Measurements from ENCODE around the gene VPS13D.

The VPS13D gene

GRCh38 chr1:12451560-12451900, 221.7 kb downstream of the VPS13D start:
- Histone ChIP-seq H3K4me1 (ENCODE audit: insufficient read depth, low read length) (peaks cover 42% of the 10 kb centered on the region), H3K27me3 (ENCODE audit: insufficient read depth, low read length, poor library complexity) (no peaks in the 10 kb centered on the region)

DNA sequence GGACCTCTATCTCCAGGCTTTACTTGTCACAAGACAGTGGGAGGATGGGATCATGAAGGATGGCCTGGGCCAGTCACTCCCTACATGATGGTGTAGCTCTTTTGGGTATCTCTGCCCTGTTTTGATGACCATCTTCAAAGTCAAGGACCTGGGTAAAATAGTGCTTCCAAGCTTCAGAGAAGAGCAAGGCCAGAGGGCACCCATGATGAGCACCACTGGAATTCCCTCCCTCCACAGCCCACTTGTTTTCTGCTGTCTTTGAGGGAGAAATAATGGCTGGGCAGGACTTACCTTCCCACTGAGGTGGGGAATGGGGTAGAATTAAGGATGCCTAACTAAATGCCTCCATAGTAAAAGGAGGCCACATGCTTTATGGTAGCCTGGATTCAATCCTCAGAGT, 222.4 kb downstream of the VPS13D start:
- Histone ChIP-seq H3K36me3 (ENCODE audit: insufficient read depth, low read length) (peaks cover 12% of the 10 kb centered on the region), H3K4me3 (ENCODE audit: low read depth in 1 of 2, low read length in 2 of 2) (no peak overlapping the region), H3K79me2 (ENCODE audit: insufficient read depth, low read length) (no peaks in the 10 kb centered on the region), H3K9me3 (ENCODE audit: insufficient read depth, low read length, severe bottlenecking) (no peaks in the 10 kb centered on the region), H2AFZ (ENCODE audit: low read depth, low read length) (no peak overlapping the region), H3K27me3 (ENCODE audit: insufficient read depth, low read length, poor library complexity) (no peaks in the 10 kb centered on the region), H3K27ac (ENCODE audit: low read length) (0 out of 2 replicates have a peak overlapping the region, but pooled peaks have one; percentile 13), H3K9ac (ENCODE audit: low read depth, low read length) (no peak overlapping the region), H4K20me1 (ENCODE audit: insufficient read depth, low read length) (no peaks in the 10 kb centered on the region), H3K4me1 (ENCODE audit: insufficient read depth, low read length) (peaks cover 39% of the 10 kb centered on the region), H3K4me2 (ENCODE audit: insufficient read depth, low read length) (no peak overlapping the region)
- ATAC-seq (ENCODE audit: insufficient read depth, low read depth) (no peak), DNase-seq (no peak)
- TF ChIP-seq EZH2 (IDR thresholded peaks at IDR 0.05; ENCODE audit: borderline replicate concordance, low read depth, low read length, severe bottlenecking) = no peak
- no peak for TF ChIP-seq CTCF (IDR thresholded peaks at IDR 0.05; ENCODE audit: borderline replicate concordance, extremely low read depth, low read length, poor library complexity, severe bottlenecking)

More at GRCh38 chr1:12451560-12451900, 221.7 kb downstream of the VPS13D start:
- peaks cover 6% of the 10 kb centered on the region for H3K36me3 ChIP-seq (ENCODE audit: insufficient read depth, low read length)
- no peak overlapping the region for H3K9ac ChIP-seq (ENCODE audit: low read depth, low read length)
- H2AFZ ChIP-seq (ENCODE audit: low read depth, low read length) = no peak overlapping the region
- no peak overlapping the region for H3K4me2 ChIP-seq (ENCODE audit: insufficient read depth, low read length)
- 0 out of 2 replicates have a peak overlapping the region, but pooled peaks have one; percentile 88 for H3K27ac ChIP-seq (ENCODE audit: low read length)
- no peak for DNase-seq
- no peak for TF ChIP-seq EZH2 (IDR thresholded peaks at IDR 0.05; ENCODE audit: borderline replicate concordance, low read depth, low read length, severe bottlenecking)
- no peak for TF ChIP-seq CTCF (IDR thresholded peaks at IDR 0.05; ENCODE audit: borderline replicate concordance, extremely low read depth, low read length, poor library complexity, severe bottlenecking)
- no peaks in the 10 kb centered on the region for H3K79me2 ChIP-seq (ENCODE audit: insufficient read depth, low read length)
- no peak for ATAC-seq (ENCODE audit: insufficient read depth, low read depth)
- no peak overlapping the region for H3K4me3 ChIP-seq (ENCODE audit: low read depth in 1 of 2, low read length in 2 of 2)
- no peaks in the 10 kb centered on the region for H3K9me3 ChIP-seq (ENCODE audit: insufficient read depth, low read length, severe bottlenecking)
- H4K20me1 ChIP-seq (ENCODE audit: insufficient read depth, low read length) = no peaks in the 10 kb centered on the region

GRCh38 chr1:12453400-12454343, 223.8 kb downstream of the VPS13D start:
- Histone ChIP-seq H3K36me3 (ENCODE audit: insufficient read depth, low read length) (peaks cover 25% of the 10 kb centered on the region), H2AFZ (ENCODE audit: low read depth, low read length) (no peak overlapping the region), H3K4me1 (ENCODE audit: insufficient read depth, low read length) (peaks cover 26% of the 10 kb centered on the region), H3K9me3 (ENCODE audit: insufficient read depth, low read length, severe bottlenecking) (no peaks in the 10 kb centered on the region), H3K4me2 (ENCODE audit: insufficient read depth, low read length) (no peak overlapping the region), H4K20me1 (ENCODE audit: insufficient read depth, low read length) (no peaks in the 10 kb centered on the region), H3K79me2 (ENCODE audit: insufficient read depth, low read length) (no peaks in the 10 kb centered on the region), H3K27me3 (ENCODE audit: insufficient read depth, low read length, poor library complexity) (no peaks in the 10 kb centered on the region), H3K9ac (ENCODE audit: low read depth, low read length) (no peak overlapping the region), H3K4me3 (ENCODE audit: low read depth in 1 of 2, low read length in 2 of 2) (no peak overlapping the region), H3K27ac (ENCODE audit: low read length) (0 out of 2 replicates have a peak overlapping the region, but pooled peaks have one; percentile 14)
- no peak for TF ChIP-seq EZH2 (IDR thresholded peaks at IDR 0.05; ENCODE audit: borderline replicate concordance, low read depth, low read length, severe bottlenecking)
- TF ChIP-seq CTCF (IDR thresholded peaks at IDR 0.05; ENCODE audit: borderline replicate concordance, extremely low read depth, low read length, poor library complexity, severe bottlenecking) = no peak
- DNase-seq (no peak), ATAC-seq (ENCODE audit: insufficient read depth, low read depth) (no peak)
